Smooth muscle cell (in vitro differentiated cells): Measurements from ENCODE around the gene P2RX1. TPM values are rescaled to one million over a fixed set of nuclear protein-coding genes. Genes with fewer than 3 reads are reported as not detected.

ENCODE experiments used
- DNase-seq: peaks from one replicate; lab custom pipeline; 2025; ENCODE audit not compliant: unreplicated experiment; lab: John Stamatoyannopoulos, UW
- H2AFZ ChIP-seq: fragments of 200-600 bp; sonication (generic); 2 replicates; pipeline ENCODE4 v1.6.0; 2016; ENCODE audit warnings: antibody characterized with exemption, low read depth, mild to moderate bottlenecking
- H3F3A ChIP-seq: fragments of 200-600 bp; sonication (generic); 2 replicates; pipeline ENCODE4 v1.6.0; 2017; ENCODE audit warnings: antibody characterized with exemption, low read depth
- H3K27ac ChIP-seq: fragments of 200-600 bp; sonication (generic); 2 replicates; pipeline ENCODE4 v1.5.1; 2016; ENCODE audit warnings: low read depth, mild to moderate bottlenecking
- H3K27me3 ChIP-seq: fragments of 200-600 bp; sonication (generic); 2 replicates; pipeline ENCODE4 v1.6.1; 2016; ENCODE audit warnings: low read depth, mild to moderate bottlenecking
- H3K36me3 ChIP-seq: fragments of 200-600 bp; sonication (generic); 2 replicates; pipeline ENCODE4 v1.5.1; 2016; ENCODE audit warnings: low read depth
- H3K4me1 ChIP-seq: fragments of 200-600 bp; sonication (generic); 2 replicates; pipeline ENCODE4 v1.5.1; 2016; ENCODE audit warnings: low read depth
- H3K4me2 ChIP-seq: fragments of 200-600 bp; sonication (generic); 2 replicates; pipeline ENCODE4 v1.6.0; 2016; ENCODE audit warnings: mild to moderate bottlenecking
- H3K4me3 ChIP-seq: fragments of 200-600 bp; sonication (generic); 2 replicates; pipeline ENCODE4 v1.5.1; 2016; ENCODE audit warnings: mild to moderate bottlenecking
- H3K79me2 ChIP-seq: fragments of 200-600 bp; sonication (generic); 2 replicates; pipeline ENCODE4 v1.6.0; 2016; ENCODE audit warnings: low read depth, mild to moderate bottlenecking
- H3K9ac ChIP-seq: fragments of 200-600 bp; sonication (generic); 2 replicates; pipeline ENCODE4 v1.6.0; 2016; ENCODE audit warnings: low read depth
- H3K9me3 ChIP-seq: fragments of 200-600 bp; sonication (generic); replicated peaks from 2 replicates; pipeline ENCODE4 v1.5.1; 2016; ENCODE audit warnings: low read depth
- H4K20me1 ChIP-seq: fragments of 200-600 bp; sonication (generic); 2 replicates; pipeline ENCODE4 v1.6.0; 2016; ENCODE audit warnings: low read depth
- WGBS: methylation state at CpG from one replicate; pipeline ENCODE4 v1.1.7; 2016; ENCODE audit warnings: low lambda C conversion rate; 5-methylcytosine and 5-hydroxymethylcytosine counted together
- polyA plus RNA-seq: library from polyadenylated mRNA; unstranded; fragments of >200 nt; fragmentation: Nextera tagmentation; extraction: Ambion mirVana; gene quantifications from 2 replicates; pipeline ENCODE4 v1.2.1, GENCODE V29; 2016
- total RNA-seq: library from RNA; depleted of rRNA; stranded (reverse); fragments of >200 nt; gene quantifications from 2 replicates; pipeline ENCODE4 v1.2.3, GENCODE V29; 2014
- TF ChIP-seq, protein P1 (sequence below): fragments of 200-600 bp; sonication (generic); IDR thresholded peaks from 2 replicates; pipeline ENCODE4 v1.5.1; 2017; ENCODE audit warnings: borderline replicate concordance, mild to moderate bottlenecking, antibody characterized with exemption; ENCODE audit not compliant: insufficient read depth, poor library complexity, severe bottlenecking

Gene P2RX1
- total and polyA plus RNA-seq, 2 experiments from 2014 or later, result 1.3 to 3.2 TPM

DNA sequence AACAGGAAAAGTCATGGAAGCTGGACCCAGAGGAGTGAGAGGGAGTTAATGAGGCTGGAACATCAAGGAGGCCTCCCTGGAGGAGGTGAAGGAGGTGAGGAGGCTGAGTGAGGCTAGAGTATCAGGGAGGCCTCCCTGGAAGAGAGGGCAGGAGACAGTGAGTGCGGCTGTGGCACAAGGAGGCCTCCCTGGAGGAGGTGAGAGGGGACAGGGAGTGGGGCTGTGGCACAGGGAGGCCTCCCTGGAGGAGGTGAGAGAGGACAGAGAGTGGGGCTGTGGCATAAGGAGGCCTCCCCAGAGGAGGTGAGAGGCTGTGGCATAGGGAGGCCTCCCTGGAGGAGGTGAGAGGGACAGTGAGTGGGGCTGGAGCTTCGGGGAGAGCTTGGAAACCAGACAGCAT is 28.9 kb downstream of the P2RX1 start:
- TF ChIP-seq, protein P1, sequence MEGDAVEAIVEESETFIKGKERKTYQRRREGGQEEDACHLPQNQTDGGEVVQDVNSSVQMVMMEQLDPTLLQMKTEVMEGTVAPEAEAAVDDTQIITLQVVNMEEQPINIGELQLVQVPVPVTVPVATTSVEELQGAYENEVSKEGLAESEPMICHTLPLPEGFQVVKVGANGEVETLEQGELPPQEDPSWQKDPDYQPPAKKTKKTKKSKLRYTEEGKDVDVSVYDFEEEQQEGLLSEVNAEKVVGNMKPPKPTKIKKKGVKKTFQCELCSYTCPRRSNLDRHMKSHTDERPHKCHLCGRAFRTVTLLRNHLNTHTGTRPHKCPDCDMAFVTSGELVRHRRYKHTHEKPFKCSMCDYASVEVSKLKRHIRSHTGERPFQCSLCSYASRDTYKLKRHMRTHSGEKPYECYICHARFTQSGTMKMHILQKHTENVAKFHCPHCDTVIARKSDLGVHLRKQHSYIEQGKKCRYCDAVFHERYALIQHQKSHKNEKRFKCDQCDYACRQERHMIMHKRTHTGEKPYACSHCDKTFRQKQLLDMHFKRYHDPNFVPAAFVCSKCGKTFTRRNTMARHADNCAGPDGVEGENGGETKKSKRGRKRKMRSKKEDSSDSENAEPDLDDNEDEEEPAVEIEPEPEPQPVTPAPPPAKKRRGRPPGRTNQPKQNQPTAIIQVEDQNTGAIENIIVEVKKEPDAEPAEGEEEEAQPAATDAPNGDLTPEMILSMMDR, result no peak
- DNase-seq, result no peak
- peaks cover 28% of the 10 kb centered on the region for H3K4me1 ChIP-seq
- H3K36me3 ChIP-seq, result no peaks in the 10 kb centered on the region
- WGBS, result 100% methylated on average over 1 of the region's 2 CpGs
- H3K79me2 ChIP-seq, result peaks cover 8% of the 10 kb centered on the region
- peaks cover 7% of the 10 kb centered on the region for H4K20me1 ChIP-seq
- no peak overlapping the region for H3K4me3 ChIP-seq
- H3K27ac ChIP-seq, result peak overlapping the region; percentile 99
- H3K4me2 ChIP-seq, result no peak overlapping the region
- no peak overlapping the region for H2AFZ ChIP-seq
- peak overlapping the region; percentile 73 for H3K9ac ChIP-seq
- peaks cover 20% of the 10 kb centered on the region for H3F3A ChIP-seq
- H3K9me3 ChIP-seq, result no peaks in the 10 kb centered on the region
- no peaks in the 10 kb centered on the region for H3K27me3 ChIP-seq

DNA sequence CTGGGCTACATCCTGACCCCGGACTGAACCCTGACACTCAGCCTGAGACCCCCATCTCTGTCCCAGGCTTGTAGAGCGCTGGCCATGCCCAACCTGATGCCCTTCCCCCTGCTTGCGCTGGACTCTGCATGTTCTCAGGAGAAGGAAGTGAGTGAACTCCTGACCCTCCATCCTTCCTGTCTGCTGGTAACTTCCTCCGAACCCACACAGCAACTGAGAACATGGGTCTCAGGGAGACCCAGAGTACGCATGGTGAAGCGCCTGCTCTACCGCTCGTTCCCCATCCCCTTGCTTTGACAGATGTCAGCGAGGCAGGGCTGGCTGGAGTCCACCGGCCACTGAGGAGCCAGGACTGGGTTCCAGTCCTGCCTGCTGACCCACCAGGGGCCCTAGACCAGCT is 29.5 kb downstream of the P2RX1 start:
- Histone ChIP-seq H3K4me1 (peaks cover 27% of the 10 kb centered on the region), H3K27me3 (no peaks in the 10 kb centered on the region), H3K4me2 (no peak overlapping the region), H3K4me3 (no peak overlapping the region), H3K9ac (peak overlapping the region; percentile 73), H4K20me1 (peaks cover 7% of the 10 kb centered on the region), H3F3A (peaks cover 19% of the 10 kb centered on the region), H2AFZ (no peak overlapping the region), H3K36me3 (no peaks in the 10 kb centered on the region), H3K9me3 (no peaks in the 10 kb centered on the region), H3K79me2 (peaks cover 8% of the 10 kb centered on the region), H3K27ac (peak overlapping the region; percentile 99)
- 93% methylated on average over 10 of the region's 10 CpGs for WGBS
- TF ChIP-seq, protein P1, result no peak
- DNase-seq, result no peak

DNA sequence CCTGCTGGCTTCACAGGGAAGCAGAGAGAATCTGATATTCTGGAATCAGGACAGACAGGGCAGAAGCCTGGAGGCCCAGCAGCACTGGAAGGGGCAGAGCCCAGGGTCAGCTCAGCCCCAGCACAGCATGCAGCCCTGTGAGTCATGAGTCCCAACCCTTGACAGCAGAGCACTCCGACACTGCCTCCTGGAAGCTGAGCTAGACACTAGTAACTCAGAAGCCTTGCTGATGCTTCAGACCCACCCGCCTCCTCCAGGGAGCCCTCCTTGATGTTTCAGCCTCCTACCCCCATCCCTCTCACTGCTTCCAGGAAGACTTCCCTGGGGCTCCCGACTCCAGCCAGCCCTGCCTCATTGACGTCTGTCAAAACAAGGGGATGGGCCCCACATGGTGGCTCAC is 30.3 kb downstream of the P2RX1 start:
- WGBS, result 56% methylated on average over 4 of the region's 4 CpGs
- H3K4me1 ChIP-seq, result peaks cover 19% of the 10 kb centered on the region
- no peak overlapping the region for H2AFZ ChIP-seq
- TF ChIP-seq, protein P1, result no peak
- peaks cover 3% of the 10 kb centered on the region for H4K20me1 ChIP-seq
- DNase-seq, result peak; percentile 22
- peak overlapping the region; percentile 23 for H3K4me2 ChIP-seq
- no peaks in the 10 kb centered on the region for H3K36me3 ChIP-seq
- H3K9me3 ChIP-seq, result no peaks in the 10 kb centered on the region
- H3K9ac ChIP-seq, result no peak overlapping the region
- no peak overlapping the region for H3K4me3 ChIP-seq
- peaks cover 16% of the 10 kb centered on the region for H3F3A ChIP-seq
- H3K27ac ChIP-seq, result peak overlapping the region; percentile 66
- H3K27me3 ChIP-seq, result no peaks in the 10 kb centered on the region
- peaks cover 8% of the 10 kb centered on the region for H3K79me2 ChIP-seq

DNA sequence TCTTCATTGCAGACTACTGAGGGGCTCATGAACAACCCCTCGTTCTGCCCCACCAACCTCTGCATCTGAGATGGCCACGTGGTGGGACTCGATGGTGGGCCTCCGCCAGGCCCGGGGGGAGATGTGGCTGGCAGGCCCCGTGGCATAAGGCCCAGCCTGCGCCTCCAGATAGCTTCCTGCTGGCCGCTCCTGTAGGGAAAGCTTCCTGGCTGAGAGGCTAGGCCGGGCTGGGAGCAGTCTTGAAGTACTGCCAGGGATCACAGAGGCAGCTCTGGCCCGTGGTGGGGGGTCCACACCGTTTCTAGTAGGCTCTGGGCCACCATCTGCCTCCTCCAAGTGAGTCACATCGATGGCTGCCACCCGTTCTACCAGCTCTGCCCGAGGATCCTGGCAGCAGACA is 31.0 kb downstream of the P2RX1 start:
- Histone ChIP-seq H3K9me3 (no peaks in the 10 kb centered on the region), H3K4me3 (no peak overlapping the region), H3F3A (peaks cover 23% of the 10 kb centered on the region), H3K9ac (no peak overlapping the region), H3K4me2 (peak overlapping the region; percentile 23), H2AFZ (no peak overlapping the region), H3K4me1 (peaks cover 15% of the 10 kb centered on the region), H4K20me1 (no peaks in the 10 kb centered on the region), H3K79me2 (peaks cover 8% of the 10 kb centered on the region), H3K36me3 (no peaks in the 10 kb centered on the region), H3K27ac (peak overlapping the region; percentile 66), H3K27me3 (no peaks in the 10 kb centered on the region)
- TF ChIP-seq, protein P1, result no peak
- WGBS, result 91% methylated on average over 14 of the region's 14 CpGs
- no peak for DNase-seq
